NCI-H748 treated with DMSO at 0.1 percent for 48 hours (cell line): Measurements from ENCODE around the gene TAF6L.
"Not testable (repeated sequence)": the region's sequence is repeated elsewhere in the genome, so short reads cannot be mapped to it uniquely, and the experiment has no call there.

Experiments
- DNase-seq: peaks from one replicate; lab custom pipeline; 2025; lab: John Stamatoyannopoulos, UW

TAF6L gene

DNA sequence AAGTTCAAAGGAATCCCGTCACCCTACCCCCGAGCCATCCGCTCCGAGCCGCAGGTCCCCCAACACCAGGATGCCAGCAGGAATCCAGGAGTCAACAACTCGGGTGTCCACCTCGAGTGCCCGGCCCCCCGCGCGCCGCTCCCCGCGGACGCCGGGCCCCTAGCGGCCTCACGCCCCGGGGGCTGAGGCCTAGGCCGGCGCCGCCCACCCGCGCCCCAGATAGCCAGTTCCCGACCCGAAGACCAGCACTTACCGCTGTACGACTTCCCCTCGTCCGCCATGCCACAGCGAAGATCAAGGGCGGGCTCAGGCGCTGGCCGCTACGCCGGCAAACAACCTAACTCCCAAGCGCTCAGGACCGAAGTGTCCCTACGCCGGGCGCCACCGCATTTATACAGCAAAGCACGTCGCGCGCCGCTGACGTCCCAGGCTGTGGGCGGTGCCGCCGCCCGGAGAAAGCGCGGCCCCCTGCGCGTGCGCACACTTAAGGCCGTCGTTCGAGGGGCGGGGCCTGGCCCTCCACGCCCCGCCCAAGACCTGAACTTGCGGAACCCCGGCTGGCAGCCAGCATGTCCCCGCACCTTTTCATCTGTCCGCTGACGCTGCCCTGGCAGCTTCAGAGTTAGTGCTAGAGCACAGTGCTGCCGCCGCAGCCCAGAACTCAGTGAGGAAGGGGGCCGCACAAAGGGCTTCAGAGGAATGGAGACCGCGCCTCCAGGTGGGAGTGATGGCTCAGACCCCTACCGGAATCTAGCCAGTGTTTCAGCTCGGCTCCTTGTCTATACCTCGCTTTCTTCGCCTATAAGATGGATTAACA is 34.1 kb downstream of the TAF6L start, which contains the start of gene NXF1:
NXF1 (minus strand) TSS at position 365 of the 817 bp plus-strand sequence; CDS start at position 281, 84 bp downstream.
- DNase-seq, result peak; percentile 91

DNA sequence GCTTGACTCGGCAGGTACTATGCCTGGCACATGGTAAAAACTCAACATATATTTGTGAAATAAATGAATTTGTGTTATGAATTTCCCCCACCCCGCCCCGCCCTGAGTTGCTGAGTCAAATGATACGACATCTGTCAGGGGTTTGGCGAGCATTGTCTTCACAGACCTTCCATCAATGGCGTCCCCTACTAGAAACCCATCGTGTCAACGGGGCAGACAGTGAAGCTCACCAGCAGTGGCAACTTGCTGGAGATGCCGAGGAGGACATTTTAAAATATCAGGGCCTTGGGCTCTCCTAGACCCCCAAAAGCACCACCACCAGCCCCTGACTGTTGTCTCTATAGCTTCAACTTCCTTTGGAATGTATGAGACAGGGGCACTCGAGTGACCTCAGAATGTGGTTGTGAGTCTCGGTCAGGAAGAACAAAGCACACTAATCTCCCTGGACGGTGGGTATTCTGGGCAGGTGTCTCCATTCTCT is 34.8 kb downstream of the TAF6L start:
- DNase-seq, result no peak

DNA sequence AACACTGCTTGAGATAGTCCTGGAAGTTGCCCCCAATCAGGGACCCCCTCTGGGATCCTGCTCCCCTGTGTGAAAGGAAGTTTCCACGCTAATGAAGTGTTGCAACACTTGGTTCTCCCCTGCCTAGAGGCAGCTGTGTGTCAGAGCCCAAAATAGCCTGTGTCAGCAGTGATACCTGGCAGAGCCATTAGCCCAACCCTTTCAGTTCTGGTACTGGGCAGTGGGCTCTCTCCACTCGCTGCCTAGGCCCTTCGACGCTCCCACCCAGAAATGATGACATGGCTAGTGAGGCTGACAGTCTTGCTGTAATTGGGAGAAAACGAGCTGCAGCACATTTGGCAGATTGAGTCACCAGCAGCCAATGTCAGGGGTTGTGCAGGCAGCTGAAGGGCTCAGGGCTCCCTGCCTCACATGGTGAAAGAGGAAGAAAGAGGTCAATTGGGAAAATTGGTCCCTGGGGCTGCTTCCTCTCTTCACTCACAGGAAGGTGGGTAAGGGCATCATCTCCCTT is 35.5 kb downstream of the TAF6L start:
- no peak for DNase-seq

DNA sequence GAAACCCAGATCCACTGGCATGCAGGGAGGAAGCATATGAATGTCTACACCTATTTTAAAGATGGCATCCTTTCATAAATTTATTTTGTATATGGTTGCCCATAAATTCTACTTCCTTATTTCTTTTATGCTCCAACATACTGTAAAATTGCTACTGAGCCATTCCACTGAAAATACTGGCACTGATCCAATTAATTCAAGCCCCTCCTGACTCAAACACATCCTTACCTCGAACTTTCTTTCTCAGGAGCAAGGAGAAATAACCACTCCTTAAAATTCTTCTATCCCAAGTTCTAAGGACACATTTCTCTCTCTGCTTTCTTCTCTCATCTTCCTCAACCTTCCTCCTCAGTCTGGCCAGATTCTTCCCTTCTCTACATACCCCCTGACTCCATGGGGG is 39.6 kb downstream of the TAF6L start:
- DNase-seq, result no peak

DNA sequence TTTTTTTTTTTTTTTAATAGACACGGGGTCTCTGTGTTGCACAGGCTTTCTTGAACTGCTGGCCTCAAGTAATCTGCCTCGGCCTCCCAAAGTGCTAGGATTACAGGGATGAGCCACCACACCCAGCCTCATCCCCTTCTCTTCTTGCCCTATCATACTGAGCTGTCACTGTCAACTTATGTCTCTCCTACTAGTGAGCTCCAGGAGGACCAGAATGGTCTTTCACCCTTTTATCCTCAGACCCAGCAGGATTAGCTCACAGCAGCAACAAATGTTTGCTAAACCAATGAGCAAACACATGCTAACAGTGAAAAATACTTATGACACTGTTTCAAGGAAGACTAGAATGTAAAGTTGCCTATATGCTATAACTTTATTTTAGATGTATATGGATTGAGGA is 40.5 kb downstream of the TAF6L start:
- DNase-seq, result no peak

DNA sequence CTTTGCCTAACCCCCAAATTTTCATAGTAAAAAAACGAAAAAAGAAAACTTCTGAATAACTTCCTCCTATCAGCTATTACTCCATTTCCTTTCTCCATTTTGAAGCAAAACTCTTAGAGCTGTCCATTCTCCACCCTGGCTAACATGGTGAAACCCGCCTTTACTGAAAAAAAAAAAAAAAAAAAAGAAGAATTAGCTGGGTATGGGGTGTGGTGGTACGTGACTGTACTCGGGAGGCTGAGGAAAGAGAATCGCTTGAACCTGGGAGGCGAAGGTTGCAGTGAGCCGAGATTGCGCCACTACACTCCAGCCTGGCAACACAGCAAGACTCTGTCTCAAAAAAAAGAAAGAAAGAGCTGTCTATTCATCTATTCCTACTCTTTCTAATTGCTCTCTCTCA is 45.4 kb downstream of the TAF6L start:
- DNase-seq, result no peak

DNA sequence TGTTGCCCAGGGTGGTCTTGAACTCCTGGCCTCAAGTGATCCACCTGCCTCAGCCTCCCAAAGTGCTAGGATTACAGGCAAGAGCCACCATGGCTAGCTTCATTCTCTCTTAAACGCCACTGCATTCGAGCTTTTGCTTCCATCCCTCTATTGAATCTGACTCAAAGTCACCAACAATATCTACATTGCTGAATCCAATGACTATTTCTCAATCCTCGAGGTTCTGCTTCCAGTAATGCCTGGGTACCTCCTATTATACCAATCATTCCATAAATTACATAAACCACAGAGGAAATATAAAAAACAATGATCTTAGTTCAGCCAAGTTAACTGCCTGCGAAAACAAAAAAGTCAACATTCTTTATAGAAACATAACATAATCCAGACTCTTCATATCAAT is 45.9 kb downstream of the TAF6L start:
- DNase-seq, result no peak

DNA sequence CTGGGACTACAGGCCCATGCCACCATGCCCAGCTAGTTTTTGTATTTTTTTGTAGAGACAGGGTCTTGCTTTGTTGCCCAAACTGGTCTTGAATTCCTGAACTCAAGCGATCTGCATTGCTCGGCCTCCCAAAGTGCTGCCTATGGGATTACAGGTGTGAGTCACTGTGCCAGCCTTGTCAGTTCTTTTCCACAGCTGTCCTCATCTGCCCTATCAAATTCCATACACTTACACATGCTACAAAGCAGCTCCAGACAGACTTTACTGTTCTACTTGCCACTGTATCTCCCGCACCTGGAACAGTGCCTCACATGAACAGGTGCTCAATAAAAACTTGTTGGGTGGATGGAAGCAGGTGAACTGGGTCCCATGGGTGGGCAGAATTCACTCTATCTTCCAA is 52.5 kb downstream of the TAF6L start:
- no peak for DNase-seq

DNA sequence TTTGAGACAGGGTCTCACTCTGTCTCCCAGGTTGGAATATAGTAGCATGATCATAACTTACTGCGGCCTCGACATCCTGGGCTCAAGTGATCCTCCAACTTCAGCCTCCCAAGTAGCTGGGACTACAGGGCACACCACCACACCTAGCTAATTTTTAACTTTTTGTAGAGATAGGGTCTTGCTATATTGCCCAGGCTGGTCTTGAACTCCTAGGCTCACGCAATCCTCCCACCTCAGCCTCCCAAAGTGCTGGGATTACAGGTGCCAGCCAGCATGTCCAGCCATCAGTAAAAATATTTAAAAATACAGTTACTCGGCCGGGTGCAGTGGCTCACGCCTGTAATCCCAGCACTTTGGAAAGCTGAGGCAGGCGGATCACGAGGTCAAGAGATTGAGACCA is 56.9 kb downstream of the TAF6L start:
- DNase-seq, result not testable (repeated sequence)

DNA sequence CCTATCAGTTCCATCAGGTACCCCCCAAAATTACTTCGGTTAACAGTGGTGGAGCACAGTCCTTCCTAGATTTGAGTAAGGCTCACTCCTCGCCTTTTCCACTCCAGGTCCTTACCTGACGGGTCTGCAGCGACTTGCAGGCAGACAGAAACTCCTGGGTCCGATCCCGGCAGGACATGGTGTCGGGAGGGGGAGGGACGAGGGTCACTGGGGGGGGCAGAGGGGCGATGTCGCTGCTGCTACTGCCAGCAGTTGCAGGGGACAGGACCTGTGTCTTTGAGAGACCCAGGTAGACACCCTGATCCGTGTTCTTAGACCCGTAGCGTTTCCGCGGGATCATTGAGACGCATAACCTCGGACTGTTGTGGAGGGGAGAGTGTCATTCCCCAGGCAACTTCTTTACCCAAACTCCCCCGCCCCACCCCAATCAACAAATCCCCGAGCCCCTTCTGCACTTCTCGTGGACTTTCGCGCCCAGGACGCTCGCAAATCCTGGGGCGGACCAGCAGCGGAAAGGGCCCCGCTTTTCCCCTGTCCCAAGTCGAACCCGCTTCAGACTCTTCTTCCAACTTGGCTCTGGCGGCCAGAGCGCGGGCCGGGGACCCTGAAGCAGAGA is 59.8 kb downstream of the TAF6L start:
- DNase-seq, result no peak

DNA sequence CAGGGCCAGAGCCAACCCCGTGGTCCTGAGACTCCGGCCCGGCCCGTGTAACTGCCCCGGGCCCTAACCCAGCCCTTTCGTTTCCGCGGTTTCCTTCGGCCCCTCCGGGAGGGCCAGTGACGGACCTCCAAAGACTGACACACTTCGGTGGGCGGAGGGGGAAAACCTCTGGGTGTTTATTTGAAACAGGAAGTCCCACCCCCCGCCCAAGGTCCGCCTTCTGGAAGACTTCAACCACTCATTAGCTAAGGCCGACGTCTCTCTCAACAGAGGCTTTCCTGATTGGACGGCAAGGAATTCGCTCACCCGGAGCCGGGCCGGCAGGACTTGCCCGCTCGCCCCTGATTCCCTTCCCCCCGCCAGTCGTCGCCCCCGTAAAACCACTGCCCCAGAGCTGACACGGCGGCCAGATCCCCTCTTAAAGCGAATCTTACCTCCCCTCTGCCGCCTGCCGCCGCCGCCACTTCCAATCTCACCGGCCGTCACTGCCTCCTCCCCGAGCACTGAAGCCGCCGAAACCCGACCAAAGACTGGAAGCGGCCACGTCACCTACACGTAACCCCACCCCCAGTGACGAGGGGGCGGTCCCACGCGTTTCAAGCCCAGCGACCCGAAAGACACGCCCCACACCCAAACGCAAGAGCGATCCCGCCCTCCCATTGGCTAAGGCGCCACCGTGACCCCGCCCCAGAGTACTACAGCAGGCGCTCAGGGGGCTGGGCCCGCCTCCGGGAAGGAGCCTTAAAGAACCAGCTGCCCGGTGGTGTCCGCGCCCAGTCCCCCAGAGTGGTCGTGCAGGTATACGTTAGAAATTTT is 60.5 kb downstream of the TAF6L start, which contains the start of gene STX5:
STX5 (minus strand) TSS at position 532 of the 816 bp plus-strand sequence. CDS start 808 bp downstream, outside the sequence.
- peak; percentile 98 for DNase-seq

DNA sequence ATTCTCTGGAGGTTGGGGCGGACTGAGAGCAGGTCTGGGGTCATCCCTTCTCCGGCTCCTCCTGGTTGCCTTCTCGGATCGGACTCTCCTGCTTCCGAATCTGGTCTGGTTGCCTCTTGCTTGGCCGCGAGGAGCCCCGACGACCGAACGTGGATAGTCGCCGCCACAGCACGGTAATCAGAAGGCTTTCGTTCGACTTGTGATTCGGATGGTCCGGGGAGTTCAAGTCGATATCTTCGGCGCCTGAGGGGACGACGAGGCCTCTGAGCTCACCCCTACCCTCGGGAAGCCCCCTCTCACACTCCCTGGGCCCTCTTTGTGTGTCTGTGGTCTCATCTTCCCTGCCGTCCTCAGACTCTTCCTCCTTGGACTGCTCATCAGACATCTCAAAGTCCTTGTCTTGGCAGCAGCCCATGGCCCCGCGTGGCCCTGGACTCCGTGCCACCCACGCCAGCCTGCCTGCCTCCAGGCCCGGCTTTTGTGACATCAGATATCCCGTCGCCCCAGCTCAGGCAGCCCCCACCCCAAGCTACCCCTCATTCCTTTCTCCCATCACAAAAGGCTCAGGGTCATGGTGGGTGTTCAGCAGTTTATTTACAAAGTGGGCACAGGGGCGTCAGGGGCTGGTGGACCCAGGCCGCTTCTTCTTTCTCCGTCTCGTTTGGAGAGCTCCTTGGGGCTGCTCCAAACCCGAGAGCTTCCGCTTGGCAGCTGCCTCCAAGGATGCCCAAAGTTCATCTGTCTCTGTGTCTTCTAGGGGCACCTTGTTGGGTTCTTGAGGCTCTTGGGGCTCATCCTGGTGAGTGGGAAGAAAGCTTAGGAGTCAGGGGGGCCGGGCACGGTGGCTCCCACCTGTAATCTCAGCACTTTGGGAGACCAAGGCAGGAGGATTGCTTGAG is 61.4 kb downstream of the TAF6L start, which contains the start of gene TEX54:
TEX54 (minus strand) TSS at position 506 of the 899 bp plus-strand sequence.
- DNase-seq, result peak; percentile 48

DNA sequence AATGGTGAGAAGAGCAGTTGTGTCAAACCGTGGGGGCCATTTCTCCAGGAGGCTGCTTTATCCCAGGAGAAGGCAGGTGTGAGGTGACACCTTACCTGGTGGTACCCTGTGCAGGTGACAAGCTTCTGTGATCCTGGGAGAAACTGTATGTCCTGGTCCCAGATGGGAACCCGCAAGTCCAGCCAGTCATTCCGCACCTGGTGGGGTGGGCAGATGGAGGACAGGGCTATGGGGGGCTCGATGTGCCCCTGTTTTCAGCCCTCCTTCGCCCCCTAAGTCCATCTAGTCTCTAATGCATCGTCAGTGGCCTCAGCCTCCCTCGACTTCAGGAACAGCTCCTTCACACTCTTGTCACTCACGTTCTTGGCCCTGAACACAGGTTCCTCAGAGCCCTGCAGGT is 64.1 kb downstream of the TAF6L start:
- DNase-seq, result no peak
